BE2C (cell line): ENCODE results near the gene GPR85.
"Not testable (repeated sequence)": the region's sequence is repeated elsewhere in the genome, so short reads cannot be mapped to it uniquely, and the experiment has no call there.

Experiments used
- DNase-seq: peaks from one replicate; pipeline ENCODE4 v3.0.0-alpha.2; 2020
- H3K27me3 ChIP-seq: fragments of 250-450 bp; sonication (Bioruptor Pico); 2 replicates; pipeline ENCODE4 v1.5.1; 2020; ENCODE audit warnings: mild to moderate bottlenecking
- H3K36me3 ChIP-seq: fragments of 250-450 bp; sonication (Bioruptor Pico); 2 replicates; pipeline ENCODE4 v1.5.1; 2020; ENCODE audit warnings: mild to moderate bottlenecking
- H3K4me1 ChIP-seq: fragments of 250-450 bp; sonication (Bioruptor Pico); 2 replicates; pipeline ENCODE4 v1.5.1; 2020
- H3K4me3 ChIP-seq: 2 replicates; pipeline ENCODE4 v1.5.1; 2011; ENCODE audit warnings: low read depth, low read length
- H3K9me3 ChIP-seq: fragments of 250-450 bp; sonication (Bioruptor Pico); 2 replicates; pipeline ENCODE4 v1.5.1; 2020
- CTCF ChIP-seq: IDR thresholded peaks from 2 replicates; pipeline ENCODE4 v1.5.1; 2012; ENCODE audit warnings: mild to moderate bottlenecking, low read depth, low read length

The GPR85 gene

GRCh38 chr7:113120647-113121046 is 34.0 kb upstream of the GPR85 start:
- H3K27me3 ChIP-seq, result no peaks in the 10 kb centered on the region
- H3K4me3 ChIP-seq, result no peak overlapping the region
- no peaks in the 10 kb centered on the region for H3K9me3 ChIP-seq
- no peak for TF ChIP-seq CTCF
- H3K36me3 ChIP-seq, result no peaks in the 10 kb centered on the region; the same call in 1 of the 2 replicates
- peaks cover 7% of the 10 kb centered on the region for H3K4me1 ChIP-seq
- DNase-seq, result peak; percentile 12

- Histone ChIP-seq H3K27me3 (no peaks in the 10 kb centered on the region), H3K36me3 (no peaks in the 10 kb centered on the region; the same call in 1 of the 2 replicates), H3K4me1 (peaks cover 7% of the 10 kb centered on the region; the same call in 1 of the 2 replicates), H3K4me3 (no peak overlapping the region), H3K9me3 (no peaks in the 10 kb centered on the region)
- TF ChIP-seq CTCF, result no peak
- no peak for DNase-seq
These were observed 32.8 kb upstream of the GPR85 start for GRCh38 chr7:113119429-113119828.

- peak; percentile 91 for DNase-seq
- Histone ChIP-seq H3K9me3 (no peaks in the 10 kb centered on the region), H3K4me1 (peaks cover 7% of the 10 kb centered on the region; the same call in 1 of the 2 replicates), H3K4me3 (peak within 1 kb of the TSS; percentile 92), H3K36me3 (no peaks in the 10 kb centered on the region; the same call in 1 of the 2 replicates), H3K27me3 (no peaks in the 10 kb centered on the region)
- TF ChIP-seq CTCF, result no peak
These were observed 31.7 kb upstream of the GPR85 start, which contains the start of gene SMIM30 for GRCh38 chr7:113118074-113118959. Gene SMIM30, minus strand, starts transcription at chr7:113118554. Its CDS starts 976 bp downstream, at chr7:113117578.

- H3K27me3 ChIP-seq, DNase-seq, H3K36me3 ChIP-seq, H3K4me1 ChIP-seq, H3K9me3 ChIP-seq: not testable (repeated sequence)
- peak overlapping the region; percentile 92 for H3K4me3 ChIP-seq
These were observed 30.7 kb upstream of the GPR85 start for GRCh38 chr7:113117374-113117774.

- Histone ChIP-seq H3K9me3 (no peaks in the 10 kb centered on the region), H3K4me1 (peaks cover 3% of the 10 kb centered on the region; the same call in 1 of the 2 replicates), H3K4me3 (no peak overlapping the region), H3K27me3 (no peaks in the 10 kb centered on the region), H3K36me3 (no peaks in the 10 kb centered on the region; the same call in 1 of the 2 replicates)
- peak; percentile 22 for DNase-seq
- peak; percentile 42; the same call in 1 of the 2 replicates for TF ChIP-seq CTCF
These were observed 27.3 kb upstream of the GPR85 start for GRCh38 chr7:113113912-113114311.

GRCh38 chr7:113109718-113110117 is 23.1 kb upstream of the GPR85 start:
- no peak overlapping the region for H3K4me3 ChIP-seq
- DNase-seq, result no peak
- H3K4me1 ChIP-seq, result no peaks in the 10 kb centered on the region
- TF ChIP-seq CTCF, result no peak
- no peaks in the 10 kb centered on the region for H3K9me3 ChIP-seq
- no peaks in the 10 kb centered on the region for H3K27me3 ChIP-seq
- H3K36me3 ChIP-seq, result no peaks in the 10 kb centered on the region
